ENCODE data around the gene DNASE2B.

DNASE2B gene, protein sequence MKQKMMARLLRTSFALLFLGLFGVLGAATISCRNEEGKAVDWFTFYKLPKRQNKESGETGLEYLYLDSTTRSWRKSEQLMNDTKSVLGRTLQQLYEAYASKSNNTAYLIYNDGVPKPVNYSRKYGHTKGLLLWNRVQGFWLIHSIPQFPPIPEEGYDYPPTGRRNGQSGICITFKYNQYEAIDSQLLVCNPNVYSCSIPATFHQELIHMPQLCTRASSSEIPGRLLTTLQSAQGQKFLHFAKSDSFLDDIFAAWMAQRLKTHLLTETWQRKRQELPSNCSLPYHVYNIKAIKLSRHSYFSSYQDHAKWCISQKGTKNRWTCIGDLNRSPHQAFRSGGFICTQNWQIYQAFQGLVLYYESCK

DNA sequence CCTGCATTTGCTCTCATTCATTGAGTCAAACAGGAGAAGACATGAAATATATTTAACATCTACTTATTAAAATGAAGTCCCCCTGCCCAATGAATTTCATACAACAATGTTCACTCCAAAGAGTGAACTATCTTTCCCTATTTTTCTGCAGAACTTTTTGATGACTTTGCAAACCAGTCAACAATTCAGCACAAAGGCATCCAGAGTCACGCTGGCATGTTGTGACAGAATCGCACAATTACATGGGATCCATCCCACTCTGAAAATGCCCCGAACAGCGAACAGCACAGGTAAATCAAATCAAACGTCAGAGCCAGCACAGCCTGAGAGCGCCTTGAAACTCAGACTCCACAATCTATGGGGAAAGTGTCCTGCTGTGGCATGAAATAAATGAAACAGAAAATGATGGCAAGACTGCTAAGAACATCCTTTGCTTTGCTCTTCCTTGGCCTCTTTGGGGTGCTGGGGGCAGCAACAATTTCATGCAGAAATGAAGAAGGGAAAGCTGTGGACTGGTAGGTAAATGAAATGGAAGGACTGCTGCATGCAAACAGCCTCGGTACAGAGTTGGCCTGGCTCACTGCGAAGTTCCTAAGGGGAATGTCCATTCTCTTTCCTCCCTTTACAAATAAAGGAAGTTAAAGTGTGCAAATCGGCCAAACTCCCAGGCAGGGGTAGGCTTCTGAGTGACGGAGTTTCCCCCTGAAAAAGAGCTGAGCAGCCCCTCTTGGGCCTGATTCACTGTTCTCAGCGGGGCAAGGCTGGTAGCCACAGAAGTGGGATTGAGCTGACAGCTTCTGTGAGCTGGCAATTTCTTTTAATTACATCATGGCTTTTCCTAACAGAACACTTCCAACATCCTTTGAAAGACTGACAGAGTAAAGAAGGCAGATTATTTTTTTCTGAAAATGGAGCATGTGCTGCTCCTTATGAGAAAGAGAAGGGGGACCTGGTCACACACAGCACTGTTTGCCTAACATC is at the start of gene DNASE2B:
Gene DNASE2B (plus strand): TSS at position 310 of the 981 bp plus-strand sequence. CDS start 81 bp downstream, at position 391.
- no peak for DNase-seq

- DNase-seq, result no peak
Observed at GRCh38 chr1:84348759-84349158, 49.5 kb upstream of the DNASE2B start.

GRCh38 chr1:84350104-84350503 is 48.2 kb upstream of the DNASE2B start:
- no peak for DNase-seq

- DNase-seq, result no peak
Observed at GRCh38 chr1:84350550-84350949, 47.7 kb upstream of the DNASE2B start.

DNA sequence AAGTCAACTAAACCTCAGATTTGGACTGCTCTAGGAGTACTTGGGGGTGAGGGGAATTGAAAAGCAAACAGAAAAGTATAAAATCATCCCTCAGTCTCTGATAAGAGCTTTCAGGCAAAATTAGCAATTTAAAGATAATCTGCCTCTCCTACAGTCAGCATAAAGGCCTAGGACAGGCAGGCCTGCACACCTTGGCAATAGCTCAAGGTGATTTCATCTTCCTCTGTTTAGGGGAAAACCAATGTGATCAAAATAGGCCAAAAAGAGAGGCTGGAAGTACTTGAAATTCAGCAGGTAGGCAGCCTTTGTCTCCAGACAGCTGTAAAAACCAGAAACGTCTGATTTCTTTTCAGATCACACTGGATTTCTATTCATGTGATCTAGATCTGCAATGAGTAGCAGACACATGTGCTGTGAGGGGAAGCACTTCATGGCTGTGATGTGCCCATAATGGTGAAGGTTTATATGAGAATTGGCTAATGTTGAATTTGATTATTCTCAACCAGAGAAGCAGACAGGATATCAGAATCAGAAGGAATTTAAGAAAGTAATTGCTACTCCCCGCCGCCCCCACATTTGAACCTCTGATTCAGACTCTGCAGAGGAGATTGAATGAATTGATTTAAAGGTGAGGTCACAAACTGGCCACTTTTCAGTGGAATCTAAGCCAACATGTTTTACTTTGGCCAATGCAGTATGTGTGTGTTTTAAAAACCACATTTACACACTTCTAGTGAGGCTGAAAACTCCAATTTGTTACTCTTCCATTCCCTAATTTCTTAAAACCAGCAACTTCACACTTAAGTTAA is 45.8 kb upstream of the DNASE2B start:
- DNase-seq, result peak; percentile 41

DNA sequence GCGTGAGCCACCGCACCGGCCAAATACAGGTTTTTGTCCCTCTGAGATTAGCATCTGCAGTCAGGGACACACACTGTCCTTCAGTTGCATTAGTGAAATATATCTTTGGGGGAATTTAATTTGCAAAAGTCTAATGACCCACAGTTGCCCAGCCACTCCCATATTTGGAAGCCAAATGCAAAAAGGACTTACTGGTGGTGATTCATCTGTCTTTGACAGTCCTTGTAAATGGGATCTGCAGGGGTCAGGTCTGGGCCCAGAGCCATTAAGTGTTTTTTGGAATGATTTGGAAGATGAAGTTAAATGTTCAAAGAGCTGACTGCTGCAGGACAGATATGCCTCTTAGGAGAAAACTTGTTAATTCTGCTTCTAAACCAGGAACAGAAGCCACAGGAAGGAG is 44.6 kb upstream of the DNASE2B start:
- DNase-seq, result peak; percentile 74

- no peak for DNase-seq
Observed at GRCh38 chr1:84355556-84355955, 42.7 kb upstream of the DNASE2B start.

DNA sequence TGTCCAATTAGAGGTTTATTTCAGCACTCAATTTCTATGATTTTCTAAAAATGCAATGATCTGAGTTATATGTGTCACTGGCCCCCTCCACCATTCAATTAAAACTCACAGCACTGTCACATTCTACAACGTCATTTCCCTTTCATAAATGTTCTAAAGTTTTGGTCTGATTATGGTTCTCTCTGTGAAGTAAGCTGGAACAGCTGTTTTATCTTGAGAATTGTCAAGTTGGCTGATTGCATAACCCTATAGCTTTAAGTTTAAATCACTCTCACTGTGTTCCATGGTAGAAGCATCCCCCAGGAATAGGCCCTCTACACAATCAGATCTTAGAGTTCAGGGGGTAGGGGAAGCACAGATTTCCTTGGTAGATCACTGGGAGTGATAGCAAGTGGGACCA is 41.4 kb upstream of the DNASE2B start:
- no peak for DNase-seq

DNA sequence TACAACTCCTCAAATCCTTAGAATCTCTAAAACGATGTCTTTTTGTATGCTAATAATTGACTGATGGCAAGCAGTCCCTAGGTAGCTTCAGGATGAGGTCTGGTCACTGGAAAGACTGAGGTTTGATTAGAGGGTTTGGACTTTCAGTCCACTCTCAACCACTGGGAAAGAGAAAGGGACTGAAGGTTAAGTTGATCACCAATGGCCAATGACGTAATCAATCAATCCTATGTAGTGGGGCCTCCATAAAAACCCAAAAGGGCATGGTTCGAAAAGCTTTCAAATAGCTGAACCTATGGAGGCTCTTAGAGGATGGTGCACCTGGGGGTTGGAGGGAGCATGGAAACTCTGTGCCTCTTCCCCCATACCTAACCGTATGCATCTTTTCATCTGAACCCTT is 39.6 kb upstream of the DNASE2B start:
- no peak for DNase-seq

DNA sequence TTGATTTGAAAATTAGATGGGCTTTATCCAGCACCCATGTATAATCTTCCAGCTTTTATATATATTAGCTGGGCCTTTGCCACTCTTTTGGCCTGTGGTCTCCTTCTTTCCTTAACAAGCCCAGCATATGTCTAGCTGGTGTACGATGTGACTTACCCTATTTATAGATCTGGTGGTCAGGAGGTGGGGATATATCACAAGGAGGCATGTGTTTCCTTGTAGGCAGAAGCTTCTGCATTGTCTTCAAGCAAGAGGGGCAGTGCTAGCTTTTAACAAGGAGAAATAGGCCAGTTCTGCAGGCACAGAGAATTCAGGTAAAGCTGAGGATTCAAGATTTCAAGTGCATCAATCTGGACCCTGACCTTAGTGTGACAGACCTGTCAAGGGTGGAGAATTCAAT is 38.0 kb upstream of the DNASE2B start:
- no peak for DNase-seq

DNA sequence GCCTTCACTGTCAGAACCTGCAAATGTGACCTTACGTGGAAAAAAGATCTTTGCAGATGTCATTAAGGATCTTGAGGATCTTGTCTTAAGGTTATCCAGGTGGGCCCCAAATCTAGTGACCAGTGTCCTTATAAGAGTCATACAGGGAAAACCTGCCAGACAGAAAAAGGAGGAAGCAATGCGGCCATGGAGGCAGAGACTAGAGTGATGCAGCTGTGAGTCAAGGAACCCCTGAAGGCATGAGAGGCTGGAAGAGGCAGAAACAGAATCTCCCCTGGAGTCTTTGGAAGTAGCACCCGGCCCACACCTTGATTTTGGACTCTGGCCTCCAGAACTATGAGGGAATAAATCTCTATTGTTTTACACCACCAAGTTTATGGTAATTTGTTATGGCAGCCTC is 36.5 kb upstream of the DNASE2B start:
- DNase-seq, result no peak

- no peak for DNase-seq
Observed at GRCh38 chr1:84363019-84363418, 35.3 kb upstream of the DNASE2B start.

GRCh38 chr1:84363622-84364021 is 34.7 kb upstream of the DNASE2B start:
- DNase-seq, result no peak

GRCh38 chr1:84365225-84366221 is 32.8 kb upstream of the DNASE2B start:
- peak; percentile 98 for DNase-seq

DNA sequence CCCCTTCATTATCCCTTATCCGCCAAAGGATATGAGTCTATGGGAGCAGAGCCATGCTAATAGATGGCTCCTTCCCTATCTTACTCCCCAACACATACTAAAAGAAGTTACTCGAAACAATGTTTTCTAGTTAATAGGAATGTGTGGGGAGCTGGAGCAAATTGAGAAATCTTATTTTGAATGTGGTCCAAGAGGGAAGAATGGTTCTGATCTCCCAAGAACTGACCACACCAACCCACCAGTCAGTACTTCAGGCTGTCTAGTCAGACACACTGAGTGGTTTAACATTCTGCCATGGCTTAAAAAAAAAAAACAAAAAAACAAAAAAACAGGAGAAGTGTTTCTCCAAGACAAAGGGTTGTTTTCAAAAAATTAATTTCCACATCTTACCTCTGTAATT is 31.5 kb upstream of the DNASE2B start:
- DNase-seq, result peak; percentile 83

DNA sequence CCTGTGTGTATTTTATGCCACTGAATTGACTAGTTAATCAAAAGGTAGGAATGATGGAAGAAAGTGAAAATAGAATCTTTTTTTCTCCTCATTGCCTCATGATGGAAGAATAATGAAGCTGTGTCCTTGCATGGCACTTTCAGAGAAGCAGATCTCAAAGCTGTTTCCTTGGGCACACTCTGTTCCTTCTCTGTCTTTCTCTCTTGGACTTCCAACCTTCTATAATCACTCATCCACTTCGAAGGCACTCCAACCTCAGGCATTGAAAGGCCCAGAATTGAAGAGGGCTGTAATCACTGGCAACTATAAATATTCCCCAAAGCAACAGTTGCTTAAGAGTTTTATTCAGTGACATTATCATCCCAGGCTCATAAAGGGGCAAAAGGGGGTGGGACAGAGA is 31.1 kb upstream of the DNASE2B start:
- no peak for DNase-seq

GRCh38 chr1:84368441-84368840 is 29.8 kb upstream of the DNASE2B start:
- DNase-seq, result no peak

- DNase-seq, result no peak
Observed at GRCh38 chr1:84370266-84370665, 28.0 kb upstream of the DNASE2B start.

DNA sequence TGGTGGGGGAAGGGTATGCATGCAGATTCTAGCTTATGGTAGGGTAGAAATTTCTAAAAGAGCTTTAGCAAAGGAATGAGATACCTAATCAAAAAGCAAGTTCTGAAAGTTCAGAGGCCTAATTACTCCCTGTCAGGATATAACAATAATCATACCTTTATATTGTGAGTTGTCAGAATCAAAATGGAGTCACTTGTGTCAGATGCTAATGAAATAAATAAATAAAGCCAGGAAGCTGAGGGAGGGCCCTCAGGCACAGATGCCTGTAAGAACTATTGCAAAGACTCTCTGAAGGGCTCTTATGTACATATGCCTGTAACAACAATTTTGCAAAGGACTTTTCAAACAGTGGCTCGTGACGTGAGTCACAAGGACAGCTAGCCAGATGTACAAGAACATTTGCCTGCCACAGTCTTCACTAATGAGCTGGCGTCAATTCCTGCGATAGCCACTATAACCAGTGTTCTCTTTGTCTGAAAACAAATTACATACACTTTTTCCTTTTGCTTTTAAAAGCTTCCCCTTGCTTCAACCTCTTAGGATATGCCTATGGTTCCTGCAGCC is 27.4 kb upstream of the DNASE2B start:
- DNase-seq, result peak; percentile 54

- no peak for DNase-seq
Observed at GRCh38 chr1:84373436-84374141, 24.7 kb upstream of the DNASE2B start.

All from fibroblast of upper back skin (primary cell).